Measurements from ENCODE around the gene ARHGAP29. TPM values are rescaled to one million over a fixed set of nuclear protein-coding genes. Genes with fewer than 3 reads are reported as not detected.
A peak's percentile ranks its signal among the peaks of the same experiment; 100 is the strongest.

The ARHGAP29 gene
- total and polyA plus RNA-seq, 10 of the 15 experiments (the other 5 are each of a cell fraction or from before 2014, with no cell fraction given), result under 0.01 to 0.43 (median 0.10) TPM; not detected in 4

DNA sequence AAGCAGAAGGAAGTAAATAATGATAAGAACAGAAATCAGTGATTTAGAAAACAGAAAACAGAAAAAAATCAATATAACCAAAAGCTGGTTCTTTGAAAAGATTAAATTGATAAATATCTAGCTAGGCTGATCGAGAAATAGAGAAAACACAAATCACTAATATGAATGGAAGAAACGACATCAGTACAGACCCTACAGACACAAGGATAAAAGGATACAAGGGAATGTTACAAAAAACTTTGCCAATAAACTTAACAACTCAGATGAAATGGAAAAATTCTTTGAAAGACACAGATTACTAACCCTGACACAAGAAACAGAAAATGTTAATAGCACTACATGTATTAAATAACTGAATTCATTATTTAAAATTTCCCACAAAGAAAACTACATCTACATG lies 6.3 kb upstream of the ARHGAP29 start:
- no peak overlapping the region for H3K27ac ChIP-seq (ENCODE audit: control insufficient read depth, insufficient read depth)
- no peak for TF ChIP-seq MAX (IDR thresholded peaks at IDR 0.05; ENCODE audit: low read depth, low read length)
- no peak for TF ChIP-seq RFX5 (IDR thresholded peaks at IDR 0.05; ENCODE audit: low read depth, low read length)
- no peak for TF ChIP-seq GATAD2B (conservative IDR thresholded peaks at IDR 0.05; ENCODE audit: low read depth)
- no peak overlapping the region for H3K4me3 ChIP-seq
- WGBS (ENCODE audit: insufficient coverage, insufficient replicate concordance, low lambda C conversion rate, missing lambda C conversion rate), result 27% methylated on average over 2 of the region's 2 CpGs
- FAIRE-seq, result no peak
- BruUV-seq (replicated peaks), result no TSS peak
- no peaks in the 10 kb centered on the region for H3K36me3 ChIP-seq (ENCODE audit: control insufficient read depth in 2 of 2, insufficient read depth in 2 of 2, low read length in 1 of 2)
- ChIA-PET CTCF (no interaction called here), RAD21 (ENCODE audit: unreplicated experiment) (no interaction called here), SMC1A (ENCODE audit: uncharacterized antibody, unreplicated experiment) (interaction anchor here (0.7 kb wide), 1 partner anchor 11 kb away, joined by 3 read pairs; no protein-coding TSS in a partner anchor), POLR2A (no interaction called here)
- no peak overlapping the region for H3K9ac ChIP-seq (ENCODE audit: control insufficient read depth, insufficient read depth, low read length)
- no peaks in the 10 kb centered on the region for H3K4me1 ChIP-seq (ENCODE audit: control insufficient read depth, insufficient read depth, low read length)
- no peak overlapping the region for H2AFZ ChIP-seq (ENCODE audit: control insufficient read depth, low read depth, low read length)
- H4K20me1 ChIP-seq (ENCODE audit: control insufficient read depth, insufficient read depth), result no peaks in the 10 kb centered on the region
- no peak for ATAC-seq
- no peaks in the 10 kb centered on the region for H3K9me3 ChIP-seq (replicated peaks; ENCODE audit: control insufficient read depth, insufficient read depth, low read length)
- intact Hi-C loops (cut with micrococcal nuclease; ENCODE audit: unreplicated experiment) (no loop called here), in situ Hi-C loops (cut with MboI) (no loop called here)
- no peak for DNase-seq (ENCODE audit: low read depth, low spot score)
- no peaks in the 10 kb centered on the region for H3K79me2 ChIP-seq (ENCODE audit: control insufficient read depth, insufficient read depth, low read length)
- no peak overlapping the region for H3K4me2 ChIP-seq (ENCODE audit: control insufficient read depth, insufficient read depth)
- peaks cover 3 to 9% of the 10 kb centered on the region in 2 experiments; a peak in 3 of 4 replicates for H3K27me3 ChIP-seq (replicated peaks in 1 of 2; ENCODE audit: control insufficient read depth in 2 of 2, insufficient read depth in 2 of 2, low read length in 1 of 2)

- no peaks in the 10 kb centered on the region for H4K20me1 ChIP-seq (ENCODE audit: control insufficient read depth, insufficient read depth)
- H3K36me3 ChIP-seq (ENCODE audit: control insufficient read depth in 2 of 2, insufficient read depth in 2 of 2, low read length in 1 of 2), result no peaks in the 10 kb centered on the region
- TF ChIP-seq FOXM1 (IDR thresholded peaks at IDR 0.05; ENCODE audit: low read depth, low read length) (no peak), RAD21 (IDR thresholded peaks at IDR 0.05; ENCODE audit: insufficient read depth, low read depth, low read length) (peak; percentile 35; the same call in 1 of the 2 replicates)
- no peak overlapping the region for H3K4me3 ChIP-seq
- intact Hi-C loops (cut with micrococcal nuclease; ENCODE audit: unreplicated experiment), result no loop called here
- ChIA-PET POLR2A (no interaction called here), CTCF (no interaction called here), SMC1A (ENCODE audit: uncharacterized antibody, unreplicated experiment) (no interaction called here), RAD21 (ENCODE audit: unreplicated experiment) (no interaction called here)
- H3K79me2 ChIP-seq (ENCODE audit: control insufficient read depth, insufficient read depth, low read length), result no peaks in the 10 kb centered on the region
- H3K27ac ChIP-seq (ENCODE audit: control insufficient read depth, insufficient read depth), result no peak overlapping the region
- no peak for DNase-seq (ENCODE audit: low read depth, low spot score)
- in situ Hi-C loops (cut with MboI), result no loop called here
- peaks cover 2 to 20% of the 10 kb centered on the region in 2 experiments; a peak in 2 of 4 replicates for H3K27me3 ChIP-seq (replicated peaks in 1 of 2; ENCODE audit: control insufficient read depth in 2 of 2, insufficient read depth in 2 of 2, low read length in 1 of 2)
- BruUV-seq (replicated peaks), result no TSS peak
- no peak for FAIRE-seq
- no peaks in the 10 kb centered on the region for H3K4me1 ChIP-seq (ENCODE audit: control insufficient read depth, insufficient read depth, low read length)
- no peak for ATAC-seq
- H3K9ac ChIP-seq (ENCODE audit: control insufficient read depth, insufficient read depth, low read length), result no peak overlapping the region
- no peaks in the 10 kb centered on the region for H3K9me3 ChIP-seq (replicated peaks; ENCODE audit: control insufficient read depth, insufficient read depth, low read length)
- no peak overlapping the region for H3K4me2 ChIP-seq (ENCODE audit: control insufficient read depth, insufficient read depth)
- no peak overlapping the region for H2AFZ ChIP-seq (ENCODE audit: control insufficient read depth, low read depth, low read length)
Observed at GRCh38 chr1:94240822-94241221, 3.4 kb upstream of the ARHGAP29 start.

Measured in GM12878 (cell line).